Tibial nerve (tissue), 4 donors: Measurements from ENCODE around the gene ZNF217. TPM values are rescaled to one million over a fixed set of nuclear protein-coding genes. Genes with fewer than 3 reads are reported as not detected.
A peak's percentile ranks its signal among the peaks of the same experiment; 100 is the strongest.
"Not testable (repeated sequence)": the region's sequence is repeated elsewhere in the genome, so short reads cannot be mapped to it uniquely, and the experiment has no call there.

Source experiments
- DNase-seq, 2 donors: peaks; one replicate each; pipeline ENCODE4 v3.0.0-alpha.2; 2019; ENCODE audit warnings: low spot score in 2 of 2
- H3K27ac ChIP-seq, 4 donors: fragments of 200-600 bp; sonication (generic) in 3 of 4; one replicate each; pipeline ENCODE4 v1.5.1; 2017 to 2019; ENCODE audit warnings: mild to moderate bottlenecking in 1 of 4
- H3K27me3 ChIP-seq, 2 donors: fragments of 200-600 bp; sonication (generic) in 1 of 2; one replicate each; pipeline versions ENCODE4 v1.5.1 to v1.6.0; 2017 to 2019
- H3K36me3 ChIP-seq, 3 donors: fragments of 200-600 bp; sonication (generic); one replicate each; pipeline ENCODE4 v1.5.1; 2018 to 2019
- H3K4me1 ChIP-seq, 4 donors: fragments of 200-600 bp; sonication (generic) in 3 of 4; one replicate each; pipeline ENCODE4 v1.5.1; 2017 to 2019
- H3K4me3 ChIP-seq, 4 donors: fragments of 200-600 bp; sonication (generic) in 3 of 4; one replicate each; pipeline ENCODE4 v1.5.1; 2017 to 2019; ENCODE audit warnings: mild to moderate bottlenecking in 1 of 4, moderate library complexity in 1 of 4
- H3K9me3 ChIP-seq, 4 donors: fragments of 200-600 bp; sonication (generic) in 3 of 4; one replicate each; pipeline ENCODE4 v1.5.1; 2017 to 2019
- EP300 ChIP-seq, 2 donors: sonication (generic); formaldehyde crosslinking; IDR thresholded peaks; one replicate each; pipeline ENCODE4 v1.6.1; 2017; ENCODE audit warnings: antibody characterized with exemption in 2 of 2, mild to moderate bottlenecking in 1 of 2
- POLR2A ChIP-seq, 2 donors: fragments of 450-650 bp; IDR thresholded peaks; one replicate each; pipeline ENCODE4 v1.6.1; 2017; ENCODE audit warnings: antibody characterized with exemption in 2 of 2, mild to moderate bottlenecking in 2 of 2, moderate library complexity in 2 of 2
- WGBS, 2 donors: methylation state at CpG; one replicate each; pipeline ENCODE4 v1.1.5; 2018; 5-methylcytosine and 5-hydroxymethylcytosine counted together
- total RNA-seq, 4 donors: library from RNA; depleted of rRNA; stranded (reverse); fragments of >200 nt; gene quantifications; one replicate each; pipeline ENCODE4 v1.1.0, GENCODE V29; 2016
- TF ChIP-seq, protein P1 (sequence below), 5 experiments: fragments of 200-600 bp in 3 of 5; fragments of 450-650 bp in 2 of 5; sonication (generic) in 3 of 5; IDR thresholded peaks; one replicate each; pipeline ENCODE4 v1.5.1; 2016 to 2019; ENCODE audit warnings: antibody characterized with exemption in 5 of 5, mild to moderate bottlenecking in 3 of 5, moderate library complexity in 2 of 5

Gene ZNF217
- total RNA-seq, 4 donors from 2014 or later = 21.4 to 24.3 (median 23.1) TPM

DNA sequence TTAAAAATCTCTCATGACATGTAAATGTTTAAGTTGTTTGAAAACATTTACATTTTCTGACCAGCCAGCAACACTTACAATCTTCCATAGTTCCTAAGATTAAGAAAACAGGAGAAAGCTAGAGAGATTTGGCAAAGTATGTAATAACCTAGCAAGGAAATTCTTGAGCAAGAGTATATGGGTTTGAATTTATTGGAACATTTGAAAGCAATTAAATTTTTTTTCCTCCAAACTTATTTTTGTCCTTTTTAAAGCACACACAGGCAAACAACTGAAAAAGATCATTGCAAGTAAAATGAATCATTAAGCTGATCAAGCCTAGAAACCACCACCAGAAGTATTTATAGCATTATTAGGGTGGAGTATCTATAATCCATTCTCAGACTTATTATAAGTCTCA is 20.1 kb upstream of the ZNF217 start:
- Histone ChIP-seq H3K36me3 (no peaks in the 10 kb centered on the region), H3K27me3 (no peaks in the 10 kb centered on the region), H3K4me3 (no peak overlapping the region), H3K9me3 (no peaks in the 10 kb centered on the region), H3K27ac (peak overlapping the region in 2 of 4 donors; percentile 17 to 58), H3K4me1 (peaks cover 0 to 22% (median 3%) of the 10 kb centered on the region in 4 donors)
- no peak for DNase-seq
- no peak for TF ChIP-seq EP300 (IDR thresholded peaks at IDR 0.05)
- TF ChIP-seq, protein P1, sequence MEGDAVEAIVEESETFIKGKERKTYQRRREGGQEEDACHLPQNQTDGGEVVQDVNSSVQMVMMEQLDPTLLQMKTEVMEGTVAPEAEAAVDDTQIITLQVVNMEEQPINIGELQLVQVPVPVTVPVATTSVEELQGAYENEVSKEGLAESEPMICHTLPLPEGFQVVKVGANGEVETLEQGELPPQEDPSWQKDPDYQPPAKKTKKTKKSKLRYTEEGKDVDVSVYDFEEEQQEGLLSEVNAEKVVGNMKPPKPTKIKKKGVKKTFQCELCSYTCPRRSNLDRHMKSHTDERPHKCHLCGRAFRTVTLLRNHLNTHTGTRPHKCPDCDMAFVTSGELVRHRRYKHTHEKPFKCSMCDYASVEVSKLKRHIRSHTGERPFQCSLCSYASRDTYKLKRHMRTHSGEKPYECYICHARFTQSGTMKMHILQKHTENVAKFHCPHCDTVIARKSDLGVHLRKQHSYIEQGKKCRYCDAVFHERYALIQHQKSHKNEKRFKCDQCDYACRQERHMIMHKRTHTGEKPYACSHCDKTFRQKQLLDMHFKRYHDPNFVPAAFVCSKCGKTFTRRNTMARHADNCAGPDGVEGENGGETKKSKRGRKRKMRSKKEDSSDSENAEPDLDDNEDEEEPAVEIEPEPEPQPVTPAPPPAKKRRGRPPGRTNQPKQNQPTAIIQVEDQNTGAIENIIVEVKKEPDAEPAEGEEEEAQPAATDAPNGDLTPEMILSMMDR (IDR thresholded peaks at IDR 0.05) = no peak
- TF ChIP-seq POLR2A (IDR thresholded peaks at IDR 0.05) = no peak

DNA sequence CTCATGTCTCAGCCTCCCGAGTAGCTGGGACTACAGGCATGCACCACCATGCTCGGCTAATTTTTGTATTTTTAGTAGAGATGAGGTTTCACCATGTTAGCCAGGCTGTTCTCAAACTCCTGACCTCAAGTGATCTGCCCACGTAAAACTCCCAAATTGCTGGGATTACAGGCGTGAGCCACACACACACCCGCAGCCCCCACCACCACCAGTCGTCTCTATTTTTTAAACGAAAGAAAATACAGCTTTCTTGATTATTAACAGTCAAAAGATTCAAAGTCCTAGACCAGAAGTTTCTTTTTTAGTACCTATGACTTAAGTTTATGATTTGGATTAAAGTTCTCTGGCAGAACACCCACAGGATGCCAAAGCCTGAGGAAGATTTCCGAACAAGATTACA is 18.6 kb upstream of the ZNF217 start:
- DNase-seq = not testable (repeated sequence)

DNA sequence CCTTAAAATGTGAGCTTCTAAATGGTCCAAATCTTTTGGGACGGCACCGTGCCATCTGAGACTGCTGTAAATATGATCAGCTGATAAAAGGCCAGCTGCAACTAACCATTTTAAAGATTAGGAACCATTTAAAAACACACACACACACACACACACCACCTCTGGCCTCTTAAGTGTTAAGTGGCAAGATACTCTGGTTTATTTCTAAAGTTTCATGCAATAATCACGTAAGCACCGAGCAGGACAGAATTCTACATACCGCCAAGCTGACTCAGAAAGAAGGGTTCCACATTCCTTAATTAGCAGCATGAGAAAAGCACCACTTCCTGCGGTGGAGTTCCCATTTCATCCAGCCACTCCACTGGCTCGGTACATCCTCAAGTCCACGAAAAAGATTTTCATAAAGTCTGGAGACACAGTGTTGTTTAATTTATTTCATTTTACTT is 17.8 kb upstream of the ZNF217 start:
- no peaks in the 10 kb centered on the region for H3K36me3 ChIP-seq
- H3K27me3 ChIP-seq = no peaks in the 10 kb centered on the region
- no peak for DNase-seq
- no peak overlapping the region for H3K4me3 ChIP-seq
- peak overlapping the region in 1 of 4 donors; percentile 33 for H3K27ac ChIP-seq
- 40 to 42% methylated on average over 8 of the region's 8 CpGs for WGBS, 2 donors
- peaks cover 0 to 28% (median 5%) of the 10 kb centered on the region in 4 donors for H3K4me1 ChIP-seq
- no peaks in the 10 kb centered on the region for H3K9me3 ChIP-seq
- TF ChIP-seq POLR2A (IDR thresholded peaks at IDR 0.05) (no peak), EP300 (IDR thresholded peaks at IDR 0.05) (peak in 1 of 2 donors; percentile 69)
- TF ChIP-seq, protein P1 (IDR thresholded peaks at IDR 0.05) = no peak

More for the DNA sequence above, 18.6 kb upstream of the ZNF217 start:
- H3K36me3 ChIP-seq, H3K9me3 ChIP-seq, H3K4me3 ChIP-seq, H3K27me3 ChIP-seq, H3K27ac ChIP-seq: not testable (repeated sequence)
- WGBS, 2 donors = 88 to 91% methylated on average over 8 of the region's 8 CpGs
- H3K4me1 ChIP-seq = peaks cover 0 to 24% (median 5%) of the 10 kb centered on the region in 4 donors

DNA sequence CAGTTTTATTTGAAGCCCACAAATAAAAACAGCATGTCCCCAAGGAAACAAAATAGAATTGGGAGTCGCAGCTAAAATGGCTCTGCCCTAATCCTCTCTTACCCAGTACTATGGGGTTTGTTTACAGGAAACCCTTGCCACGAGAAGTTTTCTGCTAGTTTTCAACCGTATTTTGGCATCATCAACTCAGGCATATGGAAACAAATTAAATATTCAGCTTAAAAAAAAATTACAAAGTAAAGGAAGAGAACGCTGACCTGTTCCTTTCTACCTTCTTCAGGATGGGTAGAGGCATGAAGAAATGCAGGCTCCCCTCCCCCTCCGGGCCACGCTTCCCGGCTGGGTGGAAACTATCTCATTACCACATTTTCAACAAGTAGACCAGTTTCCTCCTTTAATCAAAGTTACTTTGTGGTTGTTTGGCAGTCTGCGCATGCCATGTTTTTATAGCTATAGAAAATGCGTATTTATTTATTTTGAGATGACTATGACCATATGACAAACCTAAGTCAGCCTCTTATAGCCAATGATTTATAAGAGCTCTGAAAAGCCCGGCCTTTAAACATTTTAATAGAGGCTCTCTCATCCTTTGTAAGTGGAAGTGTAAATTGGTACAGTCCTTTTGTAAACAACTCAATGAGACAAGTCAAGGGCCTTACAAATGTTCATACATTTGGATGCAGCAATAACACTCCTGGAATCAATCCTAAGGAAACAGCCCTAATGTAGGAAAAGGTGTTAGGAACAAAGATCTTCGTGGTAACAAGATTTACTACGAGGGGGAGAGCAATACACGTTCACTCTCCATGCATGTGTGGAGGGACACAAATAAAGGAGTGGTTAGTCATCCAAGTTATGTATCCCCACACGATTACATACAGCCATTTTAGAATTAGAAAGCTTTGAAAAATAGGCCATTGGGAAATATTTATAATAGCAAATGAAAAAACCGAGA is 16.1 kb upstream of the ZNF217 start:
- Histone ChIP-seq H3K4me3 (peak overlapping the region in 1 of 4 donors; percentile 15), H3K4me1 (peaks cover 0 to 37% (median 5%) of the 10 kb centered on the region in 4 donors), H3K27ac (peak overlapping the region in 3 of 4 donors; percentile 51 to 56 (median 56)), H3K36me3 (no peaks in the 10 kb centered on the region), H3K27me3 (no peaks in the 10 kb centered on the region), H3K9me3 (no peaks in the 10 kb centered on the region)
- TF ChIP-seq EP300 (IDR thresholded peaks at IDR 0.05) = peak in 1 of 2 donors; percentile 32
- TF ChIP-seq, protein P1 (IDR thresholded peaks at IDR 0.05) = no peak
- 62 to 63% methylated on average over 15 of the region's 15 CpGs for WGBS, 2 donors
- no peak for DNase-seq

DNA sequence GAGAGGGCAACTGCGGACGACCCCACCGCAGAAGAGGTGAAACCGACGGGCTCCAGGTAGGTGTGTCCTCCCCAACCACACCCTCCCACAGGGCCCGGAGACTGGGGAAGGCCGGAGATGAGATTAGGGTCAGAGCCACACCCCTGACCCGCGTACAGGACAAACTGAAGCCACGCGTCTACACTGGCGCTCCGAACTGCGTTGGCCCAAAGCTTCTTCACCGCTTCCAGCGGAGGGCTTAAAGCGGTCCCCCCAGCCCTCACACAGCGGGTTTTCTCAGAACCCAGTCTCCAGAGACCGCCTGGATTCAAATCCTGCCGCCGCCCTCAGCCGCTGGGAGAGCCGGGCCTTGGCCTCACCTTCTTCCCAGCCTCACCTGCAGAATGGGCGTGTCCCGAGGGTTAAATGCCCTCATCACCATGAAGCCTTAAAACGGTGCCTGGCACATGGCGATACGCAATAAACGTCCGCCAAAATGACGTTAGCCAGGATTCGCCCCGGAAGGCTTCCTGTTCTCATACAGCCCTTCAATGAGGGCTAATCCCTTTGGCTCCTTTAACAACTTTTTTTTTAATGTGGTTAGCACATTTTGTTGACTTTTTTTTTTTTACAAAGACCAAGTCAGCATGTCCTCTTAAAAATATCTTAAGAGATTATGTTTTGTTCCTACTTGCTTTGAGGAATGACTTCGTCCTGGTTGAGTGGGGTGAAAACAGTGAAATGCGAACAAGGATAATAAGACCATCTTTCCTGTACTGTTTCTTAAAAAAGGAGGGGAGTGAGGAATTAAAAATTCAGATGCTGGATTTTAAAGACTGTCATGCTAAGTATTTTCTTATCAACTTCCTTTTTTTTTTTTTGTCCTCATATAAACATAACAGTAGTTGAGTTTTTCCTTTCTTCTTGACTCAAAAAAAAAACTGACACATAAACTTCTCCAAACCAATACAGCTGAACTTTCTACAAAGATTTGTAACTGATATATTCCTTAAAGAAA is 15.1 kb upstream of the ZNF217 start:
- no peak for DNase-seq

More for the DNA sequence above, 15.1 kb upstream of the ZNF217 start:
- Histone ChIP-seq H3K27me3 (no peaks in the 10 kb centered on the region), H3K9me3 (no peaks in the 10 kb centered on the region), H3K27ac (peak overlapping the region in 3 of 4 donors; percentile 51 to 56 (median 56)), H3K36me3 (no peaks in the 10 kb centered on the region), H3K4me3 (no peak overlapping the region), H3K4me1 (peaks cover 0 to 34% (median 5%) of the 10 kb centered on the region in 4 donors)
- 77 to 82% methylated on average over 35 of the region's 35 CpGs for WGBS, 2 donors
- TF ChIP-seq, protein P1 (IDR thresholded peaks at IDR 0.05) = no peak
- TF ChIP-seq EP300 (IDR thresholded peaks at IDR 0.05) = peak in 1 of 2 donors; percentile 54
- no peak for TF ChIP-seq POLR2A (IDR thresholded peaks at IDR 0.05)
